HG02759 (cell line): ENCODE data around the gene CDKN2B-AS1.

Source experiments
- ATAC-seq: cut with Tn5 transposase; IDR thresholded peaks from one replicate; pipeline ENCODE4 v1.9.1; 2021; ENCODE audit warnings: mild to moderate bottlenecking, moderate library complexity; ENCODE audit not compliant: unreplicated experiment

Gene CDKN2B-AS1

DNA sequence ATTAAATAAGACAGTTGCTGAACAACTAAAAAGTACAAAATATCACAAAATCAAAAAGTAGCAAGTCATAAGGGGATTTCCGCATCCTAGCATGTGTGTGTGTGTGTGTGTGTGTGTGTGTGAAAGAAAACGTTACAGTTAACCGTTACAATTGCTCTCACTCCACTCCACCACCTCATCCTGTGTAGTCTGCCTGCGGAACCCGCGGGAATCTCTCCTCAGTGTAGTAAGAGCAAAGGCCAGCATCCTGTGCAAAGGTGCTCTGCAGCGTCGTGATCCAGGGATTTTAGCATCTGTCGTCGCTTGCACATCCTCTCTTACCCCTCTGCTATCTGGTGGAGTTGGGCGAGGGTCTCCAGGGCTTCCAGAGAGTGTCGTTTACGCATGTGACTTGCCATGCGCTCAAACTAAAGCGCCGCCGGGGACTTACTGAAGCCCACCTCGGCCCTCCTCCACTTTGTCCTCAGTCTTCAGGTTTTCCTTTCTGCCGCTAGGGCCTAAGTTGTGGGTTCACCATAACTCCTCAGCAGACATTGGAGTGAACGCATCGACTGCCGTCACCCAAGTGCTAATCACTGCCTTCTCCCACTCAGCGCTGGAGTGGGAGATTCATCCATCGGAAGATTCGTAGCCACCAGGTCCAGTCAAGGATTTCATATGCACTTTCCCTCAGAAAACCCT is 10.6 kb downstream of the CDKN2B-AS1 start:
- ATAC-seq, result no peak

GRCh38 chr9:22005702-22006606 is 11.4 kb downstream of the CDKN2B-AS1 start:
- no peak for ATAC-seq

GRCh38 chr9:22008384-22008716 is 13.8 kb downstream of the CDKN2B-AS1 start:
- ATAC-seq, result no peak

DNA sequence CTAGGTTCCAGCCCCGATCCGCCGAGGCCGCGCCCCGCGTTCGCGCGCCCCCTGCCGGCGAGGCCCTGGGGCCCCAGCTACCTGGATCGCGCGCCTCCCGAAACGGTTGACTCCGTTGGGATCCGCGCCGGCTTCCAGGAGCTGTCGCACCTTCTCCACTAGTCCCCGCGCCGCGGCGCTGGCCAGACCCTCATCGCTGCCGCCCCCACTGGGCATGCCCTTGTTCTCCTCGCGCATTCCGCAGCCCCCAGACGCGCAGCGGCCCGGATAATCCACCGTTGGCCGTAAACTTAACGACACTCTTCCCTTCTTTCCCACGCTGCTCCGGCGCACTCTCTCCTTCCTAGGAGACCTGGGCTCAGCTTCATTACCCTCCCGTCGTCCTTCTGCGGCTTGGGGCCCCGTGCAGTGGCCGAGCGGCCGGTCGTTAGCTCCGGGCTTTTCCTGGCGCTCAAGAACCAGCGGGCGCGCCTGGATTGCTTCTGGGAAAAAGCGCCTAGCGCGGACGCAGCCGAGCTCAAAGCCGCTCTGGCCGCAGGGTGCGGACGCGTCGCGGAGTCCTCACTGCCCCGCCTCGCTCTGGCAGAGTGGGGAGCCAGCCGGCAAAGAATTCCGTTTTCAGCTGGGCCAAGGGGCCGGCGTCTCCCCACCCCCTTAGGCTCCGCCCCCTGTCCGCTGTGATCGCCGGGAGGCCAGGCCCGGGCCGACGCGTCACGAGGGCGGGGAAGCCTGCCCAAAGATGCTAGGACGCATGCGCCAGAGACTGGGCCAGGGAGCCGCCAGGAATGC is 14.3 kb downstream of the CDKN2B-AS1 start, which contains the start of gene CDKN2B:
Gene CDKN2B (minus strand): TSS at position 589 of the 789 bp plus-strand sequence. CDS start 352 bp downstream, at position 237.
- peak; percentile 93 for ATAC-seq

DNA sequence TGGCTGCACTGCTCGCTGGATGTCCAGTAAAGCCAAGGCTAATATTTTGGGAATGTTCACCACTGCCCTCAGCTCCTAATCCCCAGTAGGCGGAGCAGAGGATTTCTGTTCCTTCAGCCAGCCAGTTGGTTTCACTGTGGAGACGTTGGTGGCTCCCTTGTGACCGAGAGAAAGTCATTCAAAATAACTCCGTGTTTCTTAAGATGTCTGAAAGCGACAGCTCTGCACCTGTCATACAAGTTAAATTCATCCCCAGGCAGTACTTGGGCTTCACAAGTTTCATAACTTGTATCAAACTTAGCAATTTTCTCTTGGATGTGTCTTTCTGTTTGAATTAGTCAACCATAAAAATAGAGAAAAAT is 14.9 kb downstream of the CDKN2B-AS1 start:
- peak; percentile 43 for ATAC-seq

DNA sequence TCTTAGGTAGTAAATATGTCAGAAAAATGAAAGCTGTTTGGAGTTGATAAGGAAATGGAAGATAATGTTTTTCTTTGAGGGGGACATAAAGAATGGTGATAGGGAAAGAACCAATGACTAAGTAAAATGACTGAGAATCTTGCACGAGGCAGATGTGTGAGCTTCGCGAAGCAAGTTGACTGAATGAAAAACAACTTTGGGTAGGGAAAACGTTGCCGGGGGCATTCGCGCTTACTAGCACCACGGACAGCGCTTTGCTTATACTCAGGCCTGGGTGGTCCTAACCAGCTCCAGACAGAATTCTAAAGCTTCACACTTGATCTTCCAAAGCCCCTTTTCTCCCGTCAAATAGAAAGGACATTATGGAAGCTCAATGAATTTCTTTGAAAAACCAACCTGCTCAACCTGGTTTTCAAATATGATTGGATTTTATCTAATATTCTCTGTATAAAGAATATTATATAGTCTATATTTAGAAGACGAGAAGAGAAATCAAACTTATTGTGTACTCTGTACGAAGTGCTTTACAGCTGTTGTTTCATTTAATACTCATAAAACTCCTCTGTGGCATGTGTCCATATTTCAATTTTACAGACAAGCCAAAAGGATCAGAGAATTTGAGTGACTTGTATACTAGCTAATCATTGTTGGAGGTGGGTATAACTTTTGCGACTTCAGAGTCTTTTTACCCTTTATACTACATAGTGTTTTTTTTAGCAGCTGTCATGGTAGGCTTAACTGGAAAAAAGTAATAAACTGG is 16.5 kb downstream of the CDKN2B-AS1 start:
- no peak for ATAC-seq

- ATAC-seq, result no peak
These were observed 27.8 kb downstream of the CDKN2B-AS1 start for GRCh38 chr9:22022396-22022795.

GRCh38 chr9:22026696-22027095 is 32.1 kb downstream of the CDKN2B-AS1 start:
- ATAC-seq, result no peak

- no peak for ATAC-seq
These were observed 33.8 kb downstream of the CDKN2B-AS1 start for GRCh38 chr9:22028394-22028793.

DNA sequence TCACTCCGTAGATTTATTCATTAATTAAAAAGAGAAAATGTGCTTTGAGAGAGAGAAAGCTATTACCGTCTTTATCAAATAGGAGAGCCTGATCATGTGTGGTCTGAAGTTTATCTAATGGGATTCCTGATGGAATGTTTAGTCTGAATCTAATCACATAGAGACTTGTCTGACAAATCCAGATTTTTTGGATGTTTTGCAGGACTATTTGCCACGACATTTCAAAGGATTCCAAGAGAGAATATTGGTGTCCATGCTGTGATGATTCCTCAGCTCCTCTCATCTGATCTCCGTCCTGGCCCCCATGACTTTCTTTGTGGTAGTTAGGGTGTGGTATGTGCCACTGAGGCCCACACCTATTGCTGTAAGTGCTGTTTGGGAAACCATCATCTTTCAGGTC is 34.6 kb downstream of the CDKN2B-AS1 start:
- no peak for ATAC-seq

GRCh38 chr9:22030101-22030598 is 35.6 kb downstream of the CDKN2B-AS1 start:
- ATAC-seq, result peak; percentile 72

- no peak for ATAC-seq
These were observed 37.2 kb downstream of the CDKN2B-AS1 start for GRCh38 chr9:22031655-22032411.

GRCh38 chr9:22033012-22033630 is 38.5 kb downstream of the CDKN2B-AS1 start:
- ATAC-seq, result no peak

DNA sequence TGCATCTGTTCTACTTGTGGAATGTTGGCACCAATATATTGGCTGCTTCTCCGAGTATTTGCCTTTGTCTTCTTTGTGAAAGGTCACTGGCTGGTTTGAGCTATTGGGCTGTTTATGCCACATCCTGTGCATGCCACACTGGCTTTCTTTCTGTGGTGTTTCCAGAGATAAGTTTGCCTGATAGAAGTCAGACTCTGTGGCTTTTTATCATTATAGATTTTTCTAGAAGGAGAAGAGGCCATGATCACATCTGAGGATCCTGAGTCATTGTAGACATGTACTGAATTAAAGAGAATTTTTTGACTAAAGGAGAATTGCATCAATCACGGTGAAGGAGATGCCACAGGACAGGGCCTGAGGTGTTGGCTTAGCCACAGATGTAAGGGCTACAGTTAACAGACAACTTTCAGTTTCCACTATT is 41.0 kb downstream of the CDKN2B-AS1 start:
- no peak for ATAC-seq

DNA sequence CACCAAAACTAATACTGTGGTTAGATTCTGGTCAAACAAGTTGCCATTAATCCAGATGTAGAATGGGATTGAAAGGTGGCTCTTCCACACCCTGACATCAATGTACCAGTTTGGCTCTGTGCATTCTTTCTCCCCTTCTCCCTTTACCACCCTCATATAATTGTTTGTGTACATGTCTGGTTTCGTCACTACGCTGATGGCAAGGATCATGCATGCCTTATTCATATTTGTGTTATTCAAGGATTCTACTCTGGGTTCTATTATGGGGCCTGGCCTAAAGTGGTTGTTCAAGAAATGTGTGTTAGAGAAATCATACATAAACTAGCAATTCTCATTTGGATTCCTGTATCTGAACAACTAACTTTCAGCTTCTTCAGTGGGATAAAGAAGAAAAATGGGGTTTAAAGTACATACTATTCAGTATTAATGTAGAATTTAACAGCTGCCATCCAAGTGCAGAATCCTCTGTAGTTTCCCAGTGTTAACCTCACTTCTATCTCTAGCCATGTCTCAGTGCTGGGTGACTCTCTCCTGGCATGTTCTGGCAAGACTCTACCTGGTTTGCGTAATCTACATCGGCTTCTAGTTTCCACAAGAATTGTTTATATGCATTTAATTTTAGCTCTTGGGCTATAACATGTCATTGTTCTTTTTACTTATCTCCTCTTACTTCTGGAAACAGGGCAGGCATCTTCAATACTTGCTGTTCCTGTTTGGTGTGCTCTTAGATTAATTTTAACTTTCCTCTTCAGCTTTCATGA is 42.5 kb downstream of the CDKN2B-AS1 start:
- no peak for ATAC-seq

DNA sequence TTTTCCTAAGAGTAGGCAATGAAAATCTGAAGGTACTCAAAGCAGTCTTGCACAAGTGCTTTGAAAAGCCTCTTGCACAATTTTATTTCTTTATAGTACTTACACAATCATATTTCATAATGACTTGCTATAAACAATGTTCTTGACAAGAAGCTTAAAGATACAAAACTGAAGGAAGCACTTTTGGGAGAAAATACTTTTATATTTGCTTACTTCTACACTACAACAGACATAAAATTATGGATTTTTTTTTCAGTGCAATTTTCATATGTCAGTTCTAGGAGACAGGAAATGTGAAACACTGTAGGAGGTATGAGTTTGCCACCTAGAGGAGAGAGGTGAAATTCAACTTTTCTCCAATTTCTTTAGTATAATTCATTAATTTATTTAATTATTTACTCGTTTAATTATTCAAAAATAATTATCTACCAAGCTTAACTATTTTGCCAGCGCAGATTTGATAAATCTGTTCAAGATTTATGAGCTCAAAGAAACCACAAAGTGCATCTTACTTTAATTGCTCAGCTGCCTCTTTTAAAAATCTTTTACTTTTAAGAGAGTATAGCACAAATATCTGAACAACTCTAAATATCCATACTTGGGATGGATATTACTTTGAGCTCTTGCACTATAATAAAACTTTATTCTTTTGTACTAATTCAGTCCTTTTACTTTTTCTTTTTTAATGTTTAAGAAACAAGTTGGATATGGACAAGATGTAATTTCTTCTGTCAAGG is 43.5 kb downstream of the CDKN2B-AS1 start:
- no peak for ATAC-seq

DNA sequence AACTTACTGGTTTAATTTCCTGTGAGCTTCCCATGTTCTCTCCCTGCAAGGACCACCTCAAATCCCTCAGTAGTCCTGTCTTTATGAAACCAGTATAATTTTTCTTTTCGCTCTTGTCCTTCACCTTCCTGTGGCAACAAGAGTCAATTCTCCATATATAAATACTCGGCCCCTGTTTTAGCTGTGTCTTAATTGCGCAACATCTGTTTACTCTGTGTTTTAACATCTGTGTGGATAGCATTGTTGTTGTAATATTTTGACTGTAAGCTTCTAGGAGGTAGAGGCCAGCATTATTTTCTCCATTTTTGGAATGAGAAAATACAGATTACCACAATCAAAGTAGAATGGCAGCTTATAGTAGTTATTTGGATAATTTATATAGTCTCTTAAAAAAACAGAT is 44.7 kb downstream of the CDKN2B-AS1 start:
- no peak for ATAC-seq

- ATAC-seq, result no peak
These were observed 46.2 kb downstream of the CDKN2B-AS1 start for GRCh38 chr9:22040760-22041159.
